Mesendoderm (in vitro differentiated cells): ENCODE measurements around the gene MTHFS.
A peak's percentile ranks its signal among the peaks of the same experiment; 100 is the strongest.
"Not testable (repeated sequence)": the region's sequence is repeated elsewhere in the genome, so short reads cannot be mapped to it uniquely, and the experiment has no call there.

ENCODE experiments used
- DNase-seq: peaks from one replicate; pipeline ENCODE4 v3.0.0; 2013
- H2AK5ac ChIP-seq: 2 replicates; pipeline ENCODE4 v1.6.1; 2013; ENCODE audit warnings: low read length, inconsistent platforms
- H2BK120ac ChIP-seq: 2 replicates; pipeline ENCODE4 v1.6.1; 2013; ENCODE audit warnings: low read depth, mild to moderate bottlenecking, low read length, moderate library complexity, mixed read lengths
- H2BK15ac ChIP-seq: replicated peaks from 2 replicates; pipeline ENCODE4 v1.6.1; 2013; ENCODE audit warnings: low read depth, mild to moderate bottlenecking, moderate library complexity
- H2BK5ac ChIP-seq: 2 replicates; pipeline ENCODE4 v1.6.1; 2013; ENCODE audit warnings: low read length, inconsistent platforms
- H3K18ac ChIP-seq: 2 replicates; pipeline ENCODE4 v1.6.1; 2013; ENCODE audit warnings: mild to moderate bottlenecking, low read length, mixed read lengths
- H3K23ac ChIP-seq: one replicate; pipeline ENCODE4 v1.6.1; 2013; ENCODE audit warnings: low read length
- H3K27ac ChIP-seq: 2 replicates; pipeline ENCODE4 v1.5.1; 2013; ENCODE audit warnings: low read depth, mild to moderate bottlenecking, inconsistent platforms, low read length, moderate library complexity
- H3K27me3 ChIP-seq: 2 replicates; pipeline ENCODE4 v1.6.1; 2013; ENCODE audit warnings: low read length, control low read depth, mild to moderate bottlenecking, inconsistent platforms; ENCODE audit not compliant: insufficient read depth, poor library complexity
- H3K36me3 ChIP-seq: 2 replicates; pipeline ENCODE4 v1.6.1; 2013; ENCODE audit warnings: low read length, inconsistent platforms; ENCODE audit not compliant: control insufficient read depth, insufficient read depth
- H3K4ac ChIP-seq: one replicate; pipeline ENCODE4 v1.6.1; 2013; ENCODE audit warnings: low read depth, mild to moderate bottlenecking, low read length, moderate library complexity
- H3K4me1 ChIP-seq: 2 replicates; pipeline ENCODE4 v1.6.1; 2013; ENCODE audit warnings: low read depth, low read length, inconsistent platforms; ENCODE audit not compliant: control insufficient read depth
- H3K4me2 ChIP-seq: 2 replicates; pipeline ENCODE4 v1.6.1; 2013; ENCODE audit warnings: low read length
- H3K4me3 ChIP-seq: 2 replicates; pipeline ENCODE4 v1.5.1; 2013; ENCODE audit warnings: mild to moderate bottlenecking, low read length
- H3K56ac ChIP-seq: one replicate; pipeline ENCODE4 v1.6.1; 2013; ENCODE audit warnings: low read length
- H3K79me1 ChIP-seq: 2 replicates; pipeline ENCODE4 v1.6.1; 2013; ENCODE audit warnings: low read length, inconsistent platforms
- H3K79me2 ChIP-seq: 2 replicates; pipeline ENCODE4 v1.6.1; 2013; ENCODE audit warnings: mild to moderate bottlenecking, low read length; ENCODE audit not compliant: control insufficient read depth, insufficient read depth
- H3K9ac ChIP-seq: 2 replicates; pipeline ENCODE4 v1.6.1; 2013; ENCODE audit warnings: low read length, inconsistent platforms
- H4K5ac ChIP-seq: one replicate; pipeline ENCODE4 v1.6.1; 2013; ENCODE audit warnings: low read length
- H4K8ac ChIP-seq: one replicate; pipeline ENCODE4 v1.6.1; 2013; ENCODE audit warnings: low read depth, mild to moderate bottlenecking, control low read depth, low read length, moderate library complexity
- WGBS: extraction: QIAGEN DNeasy Blood & Tissue Kit; methylation state at CpG from one replicate; pipeline ENCODE4 v1.1.7; 2013; ENCODE audit warnings: low lambda C conversion rate, missing lambda C conversion rate; ENCODE audit not compliant: insufficient coverage; ENCODE audit errors: extremely low coverage; 5-methylcytosine and 5-hydroxymethylcytosine counted together

MTHFS gene

DNA sequence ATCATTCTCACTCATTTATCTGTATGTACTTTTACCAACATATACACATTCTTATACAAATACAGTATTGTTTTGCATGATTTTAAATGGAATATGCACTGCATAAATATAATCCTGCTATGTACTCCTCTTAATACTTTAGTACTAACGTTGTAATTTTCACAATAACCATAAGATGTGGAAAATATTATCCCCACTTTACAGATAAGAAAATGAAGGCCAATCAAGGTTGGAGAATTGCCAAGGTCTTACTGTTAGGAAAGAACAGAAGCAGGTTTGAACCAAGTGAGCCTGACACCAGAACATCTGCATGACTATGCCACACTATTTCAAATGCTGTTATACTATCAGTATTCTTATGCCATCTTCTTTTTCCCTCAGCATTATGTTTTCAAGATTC lies 41.3 kb upstream of the MTHFS start:
- Histone ChIP-seq H3K36me3 (no peaks in the 10 kb centered on the region), H3K23ac (no peak overlapping the region), H3K56ac (no peak overlapping the region), H2AK5ac (no peak overlapping the region), H3K27ac (no peak overlapping the region), H2BK5ac (no peak overlapping the region), H3K27me3 (no peaks in the 10 kb centered on the region), H3K4me1 (no peaks in the 10 kb centered on the region), H3K4me3 (no peak overlapping the region), H3K79me1 (no peaks in the 10 kb centered on the region), H4K8ac (no peak overlapping the region), H3K4ac (no peak overlapping the region), H2BK120ac (no peak overlapping the region), H3K4me2 (no peak overlapping the region), H3K9ac (no peak overlapping the region), H3K79me2 (no peaks in the 10 kb centered on the region), H2BK15ac (no peak overlapping the region), H3K18ac (no peak overlapping the region), H4K5ac (no peak overlapping the region)
- no CpG with 5 or more reads among the region's 1 CpG for WGBS
- no peak for DNase-seq

DNA sequence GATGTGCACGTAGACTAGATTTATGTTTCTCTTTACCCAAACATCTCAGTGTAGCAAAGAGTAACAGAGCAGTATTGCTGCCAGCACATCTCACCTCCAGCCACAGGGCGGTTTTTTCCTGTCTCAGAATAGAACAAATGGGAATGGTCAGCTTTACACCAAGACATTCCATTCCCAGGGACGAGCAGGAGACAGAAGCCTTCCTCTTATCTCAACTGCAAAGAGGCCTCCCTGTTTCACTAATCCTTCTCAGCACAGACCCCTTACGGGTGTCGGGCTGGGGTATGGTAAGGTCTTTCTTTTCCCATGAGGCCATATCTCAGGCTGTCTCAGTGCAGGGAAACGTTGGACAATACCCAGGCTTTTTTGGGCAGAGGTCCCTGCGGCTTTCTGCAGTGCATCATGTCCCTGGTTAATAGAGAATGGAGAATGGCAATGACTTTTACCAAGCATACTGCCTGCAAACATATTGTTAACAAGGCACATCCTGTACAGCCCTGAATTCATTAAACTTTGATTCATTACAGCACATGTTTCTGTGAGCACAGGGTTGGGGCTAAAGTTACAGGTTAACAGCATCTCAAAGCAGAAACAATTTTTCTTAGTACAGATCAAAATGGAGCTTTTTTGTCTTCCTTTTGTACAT lies 38.9 kb upstream of the MTHFS start:
- DNase-seq = peak; percentile 79
- H3K18ac ChIP-seq, H3K36me3 ChIP-seq, H3K56ac ChIP-seq, H3K27me3 ChIP-seq, H3K27ac ChIP-seq, H2BK120ac ChIP-seq, H3K79me2 ChIP-seq, H2AK5ac ChIP-seq, H4K8ac ChIP-seq, H3K4me1 ChIP-seq, H3K79me1 ChIP-seq, H3K4me3 ChIP-seq, H2BK5ac ChIP-seq, H2BK15ac ChIP-seq, H3K4me2 ChIP-seq, H3K9ac ChIP-seq, H3K4ac ChIP-seq, H4K5ac ChIP-seq, H3K23ac ChIP-seq: not testable (repeated sequence)
- WGBS = no CpG with 5 or more reads among the region's 7 CpGs

DNA sequence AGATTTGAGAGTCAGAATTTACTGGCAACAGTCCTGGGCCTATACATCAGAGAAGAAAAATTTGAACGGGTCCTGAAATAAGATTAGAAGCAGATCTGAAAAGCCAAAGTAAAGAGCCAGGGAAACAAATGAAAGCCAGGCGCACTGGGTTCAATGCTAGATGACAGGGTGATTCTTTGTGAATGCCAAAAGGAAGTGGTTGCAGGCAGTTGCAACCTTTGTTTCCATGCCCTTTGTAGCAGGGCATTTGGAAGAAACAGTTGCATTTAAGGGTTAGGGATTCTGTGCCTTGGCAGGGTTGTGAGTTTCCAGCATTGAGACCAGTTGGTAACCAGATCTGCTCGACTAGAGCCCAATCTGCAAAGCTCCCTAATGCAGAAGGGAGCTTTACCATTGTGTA lies 36.4 kb upstream of the MTHFS start:
- Histone ChIP-seq H3K23ac (no peak overlapping the region), H3K27ac (no peak overlapping the region), H3K4me3 (no peak overlapping the region), H3K79me2 (no peaks in the 10 kb centered on the region), H3K79me1 (no peaks in the 10 kb centered on the region), H3K4ac (no peak overlapping the region), H2BK5ac (no peak overlapping the region), H3K4me1 (no peaks in the 10 kb centered on the region), H3K4me2 (no peak overlapping the region), H3K36me3 (no peaks in the 10 kb centered on the region), H4K5ac (no peak overlapping the region), H2BK120ac (no peak overlapping the region), H2AK5ac (no peak overlapping the region), H4K8ac (no peak overlapping the region), H3K27me3 (no peaks in the 10 kb centered on the region), H3K56ac (no peak overlapping the region), H3K18ac (no peak overlapping the region), H3K9ac (no peak overlapping the region), H2BK15ac (no peak overlapping the region)
- no peak for DNase-seq
- WGBS = no CpG with 5 or more reads among the region's 3 CpGs

DNA sequence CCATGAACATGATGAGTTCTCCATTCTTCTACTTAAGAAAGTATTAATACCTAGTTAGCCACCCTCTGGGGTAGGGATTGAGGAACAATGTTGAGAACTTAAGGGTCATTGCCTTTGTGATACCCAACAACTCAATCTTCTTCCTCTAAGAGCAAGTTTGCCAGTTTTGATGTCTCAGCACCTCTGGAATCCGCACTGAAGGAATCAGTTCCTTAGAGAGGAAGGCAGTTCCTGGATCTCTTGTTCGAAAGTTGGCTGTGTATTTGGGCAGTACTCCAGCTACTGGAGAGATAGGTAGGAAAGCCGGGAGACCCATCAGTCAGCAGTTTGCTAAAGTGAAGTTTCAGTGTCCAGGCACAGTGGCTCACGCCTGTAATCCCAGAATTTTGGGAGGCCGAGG lies 35.6 kb upstream of the MTHFS start:
- H4K8ac ChIP-seq = no peak overlapping the region
- H3K36me3 ChIP-seq = no peaks in the 10 kb centered on the region
- no peak overlapping the region for H3K9ac ChIP-seq
- H3K4ac ChIP-seq = no peak overlapping the region
- H3K27ac ChIP-seq = no peak overlapping the region
- H3K56ac ChIP-seq = no peak overlapping the region
- no peaks in the 10 kb centered on the region for H3K79me1 ChIP-seq
- H3K18ac ChIP-seq = no peak overlapping the region
- H3K4me1 ChIP-seq = no peaks in the 10 kb centered on the region
- no peak overlapping the region for H2BK5ac ChIP-seq
- H3K27me3 ChIP-seq = no peaks in the 10 kb centered on the region
- no peak overlapping the region for H2BK120ac ChIP-seq
- H3K4me2 ChIP-seq = no peak overlapping the region
- no peak overlapping the region for H2AK5ac ChIP-seq
- H3K23ac ChIP-seq = no peak overlapping the region
- WGBS = no CpG with 5 or more reads among the region's 5 CpGs
- no peak overlapping the region for H2BK15ac ChIP-seq
- H3K79me2 ChIP-seq = no peaks in the 10 kb centered on the region
- DNase-seq = no peak
- H3K4me3 ChIP-seq = no peak overlapping the region
- no peak overlapping the region for H4K5ac ChIP-seq

DNA sequence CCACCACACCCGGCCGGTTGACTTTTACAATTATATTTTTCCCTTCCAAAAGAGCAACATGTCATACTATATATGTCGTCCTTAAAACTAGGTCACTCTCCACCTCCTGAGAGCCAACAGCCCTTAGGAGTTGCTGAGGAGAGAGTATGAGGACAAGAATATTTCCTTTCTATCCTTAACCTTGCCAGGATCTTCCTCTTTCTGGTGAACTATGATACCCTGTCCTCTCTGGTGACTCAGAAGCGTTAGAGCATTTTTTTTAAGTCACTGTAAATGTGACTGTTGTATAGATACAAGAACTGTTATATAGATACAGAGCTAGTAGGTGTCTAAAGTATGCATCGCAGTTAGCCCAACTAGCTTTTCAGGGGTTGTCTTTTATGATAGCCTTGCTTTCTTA lies 33.7 kb upstream of the MTHFS start:
- Histone ChIP-seq H3K4me3 (no peak overlapping the region), H3K27me3 (no peaks in the 10 kb centered on the region), H3K4me1 (no peaks in the 10 kb centered on the region), H3K79me2 (no peaks in the 10 kb centered on the region), H3K23ac (no peak overlapping the region), H3K4ac (no peak overlapping the region), H4K8ac (no peak overlapping the region), H2AK5ac (no peak overlapping the region), H2BK5ac (no peak overlapping the region), H3K18ac (no peak overlapping the region), H3K27ac (no peak overlapping the region), H2BK15ac (no peak overlapping the region), H3K4me2 (no peak overlapping the region), H3K56ac (no peak overlapping the region), H3K9ac (no peak overlapping the region), H3K79me1 (no peaks in the 10 kb centered on the region), H3K36me3 (no peaks in the 10 kb centered on the region), H2BK120ac (no peak overlapping the region), H4K5ac (no peak overlapping the region)
- no peak for DNase-seq
- no CpG with 5 or more reads among the region's 5 CpGs for WGBS

DNA sequence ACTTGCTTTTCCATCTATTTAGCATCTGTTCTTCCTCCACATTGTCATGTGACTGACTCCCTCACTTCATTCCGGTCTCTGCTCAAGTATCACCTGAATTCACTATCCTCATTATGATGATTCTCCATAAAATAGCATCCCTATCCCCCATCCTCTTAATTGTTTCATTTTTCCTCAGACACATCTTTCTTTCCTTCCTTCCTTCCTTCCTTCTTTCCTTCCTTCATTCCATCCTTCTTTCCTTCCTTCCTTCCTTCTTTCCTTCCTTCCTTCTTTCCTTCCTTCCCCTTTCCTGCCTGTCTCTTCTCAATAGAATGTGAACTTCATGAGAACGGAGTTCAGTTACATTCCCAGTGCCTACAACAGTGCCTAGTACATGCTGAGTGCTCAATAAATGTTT lies 32.6 kb upstream of the MTHFS start:
- Histone ChIP-seq H3K56ac (no peak overlapping the region), H2BK120ac (no peak overlapping the region), H3K23ac (no peak overlapping the region), H3K18ac (no peak overlapping the region), H3K79me2 (no peaks in the 10 kb centered on the region), H3K27me3 (no peaks in the 10 kb centered on the region), H3K27ac (no peak overlapping the region), H2AK5ac (no peak overlapping the region), H3K4me2 (no peak overlapping the region), H4K5ac (no peak overlapping the region), H4K8ac (no peak overlapping the region), H2BK5ac (no peak overlapping the region), H2BK15ac (no peak overlapping the region), H3K4ac (no peak overlapping the region), H3K9ac (no peak overlapping the region), H3K4me1 (no peaks in the 10 kb centered on the region), H3K79me1 (no peaks in the 10 kb centered on the region), H3K36me3 (no peaks in the 10 kb centered on the region), H3K4me3 (no peak overlapping the region)
- no peak for DNase-seq
- WGBS = no CpG with 5 or more reads among the region's 2 CpGs
